ENCODE measurements around the gene NSUN2.

The NSUN2 gene

GRCh38 chr5:6633469-6634245 lies 813 bp upstream of the NSUN2 start:
- peak overlapping the region; percentile 86 for H3K4me3 ChIP-seq (ENCODE audit: low read depth, low read length)
- H3K4me1 ChIP-seq (ENCODE audit: control insufficient read depth, insufficient read depth, low read length): peaks cover 7% of the 10 kb centered on the region
- ChIA-PET CTCF (interaction anchor here (2.6 kb wide), 1 partner anchor 112 kb away, joined by 15 read pairs; no protein-coding TSS in a partner anchor), POLR2A (interaction anchor here (0.6 to 2.5 kb wide), 16 partner anchors 9 to 1235 kb away, joined by 3 to 13 read pairs (median 4); partner anchors contain the start of genes FASTKD3, ICE1, MED10 and MTRR)
- peak overlapping the region; percentile 87; the same call in 1 of the 2 replicates for H3K27ac ChIP-seq (ENCODE audit: extremely low read depth, low read depth, low read length)
- no peaks in the 10 kb centered on the region for H3K9me3 ChIP-seq (ENCODE audit: control insufficient read depth, insufficient read depth, low read depth, low read length)
- peaks cover 21 to 31% of the 10 kb centered on the region in 2 experiments for H3K36me3 ChIP-seq (ENCODE audit: control insufficient read depth in 2 of 2, insufficient read depth in 1 of 2, low read length in 2 of 2)
- TF ChIP-seq ZIC2 (tag by site-specific recombination; IDR thresholded peaks at IDR 0.05) (peak; percentile 48), HIC1 (tag by site-specific recombination; IDR thresholded peaks at IDR 0.05) (no peak), EGR2 (tag by site-specific recombination; IDR thresholded peaks at IDR 0.05; ENCODE audit: low read depth) (peak; percentile 90), ZNF426 (tag by site-specific recombination; IDR thresholded peaks at IDR 0.05) (no peak), GLI2 (tag by site-specific recombination; IDR thresholded peaks at IDR 0.05; ENCODE audit: borderline replicate concordance, low read depth) (no peak), ZNF138 (tag by site-specific recombination; IDR thresholded peaks at IDR 0.05; ENCODE audit: borderline replicate concordance) (no peak), ZBTB1 (tag by site-specific recombination; IDR thresholded peaks at IDR 0.05) (no peak), OSR2 (tag by site-specific recombination; IDR thresholded peaks at IDR 0.05) (peak; percentile 69), ZBTB6 (tag by site-specific recombination; IDR thresholded peaks at IDR 0.05) (no peak), ZNF169 (tag by site-specific recombination; IDR thresholded peaks at IDR 0.05) (no peak), ZFHX2 (tag by site-specific recombination; conservative IDR thresholded peaks at IDR 0.05) (peak; percentile 90), KLF1 (tag by site-specific recombination; IDR thresholded peaks at IDR 0.05) (peak; percentile 75; the same call in 1 of the 2 replicates), ZNF133 (tag by site-specific recombination; IDR thresholded peaks at IDR 0.05) (0 out of 2 replicates have a peak, but pooled peaks have one; percentile 18), ZNF324 (tag by site-specific recombination; IDR thresholded peaks at IDR 0.05) (no peak), SCRT1 (tag by site-specific recombination; IDR thresholded peaks at IDR 0.05; ENCODE audit: borderline replicate concordance) (no peak), ZFP3 (tag by site-specific recombination; IDR thresholded peaks at IDR 0.05; ENCODE audit: low read depth) (no peak), ZNF202 (tag by site-specific recombination; IDR thresholded peaks at IDR 0.05; ENCODE audit: borderline replicate concordance) (no peak), ZNF433 (tag by site-specific recombination; IDR thresholded peaks at IDR 0.05; ENCODE audit: low read depth) (no peak), ZNF747 (tag by site-specific recombination; IDR thresholded peaks at IDR 0.05) (no peak)
- TF ChIP-seq, protein P1, sequence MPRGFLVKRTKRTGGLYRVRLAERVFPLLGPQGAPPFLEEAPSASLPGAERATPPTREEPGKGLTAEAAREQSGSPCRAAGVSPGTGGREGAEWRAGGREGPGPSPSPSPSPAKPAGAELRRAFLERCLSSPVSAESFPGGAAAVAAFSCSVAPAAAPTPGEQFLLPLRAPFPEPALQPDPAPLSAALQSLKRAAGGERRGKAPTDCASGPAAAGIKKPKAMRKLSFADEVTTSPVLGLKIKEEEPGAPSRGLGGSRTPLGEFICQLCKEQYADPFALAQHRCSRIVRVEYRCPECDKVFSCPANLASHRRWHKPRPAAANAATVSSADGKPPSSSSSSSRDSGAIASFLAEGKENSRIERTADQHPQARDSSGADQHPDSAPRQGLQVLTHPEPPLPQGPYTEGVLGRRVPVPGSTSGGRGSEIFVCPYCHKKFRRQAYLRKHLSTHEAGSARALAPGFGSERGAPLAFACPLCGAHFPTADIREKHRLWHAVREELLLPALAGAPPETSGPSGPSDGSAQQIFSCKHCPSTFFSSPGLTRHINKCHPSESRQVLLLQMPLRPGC (tag by site-specific recombination; IDR thresholded peaks at IDR 0.05): no peak
- TF ChIP-seq, protein P2, sequence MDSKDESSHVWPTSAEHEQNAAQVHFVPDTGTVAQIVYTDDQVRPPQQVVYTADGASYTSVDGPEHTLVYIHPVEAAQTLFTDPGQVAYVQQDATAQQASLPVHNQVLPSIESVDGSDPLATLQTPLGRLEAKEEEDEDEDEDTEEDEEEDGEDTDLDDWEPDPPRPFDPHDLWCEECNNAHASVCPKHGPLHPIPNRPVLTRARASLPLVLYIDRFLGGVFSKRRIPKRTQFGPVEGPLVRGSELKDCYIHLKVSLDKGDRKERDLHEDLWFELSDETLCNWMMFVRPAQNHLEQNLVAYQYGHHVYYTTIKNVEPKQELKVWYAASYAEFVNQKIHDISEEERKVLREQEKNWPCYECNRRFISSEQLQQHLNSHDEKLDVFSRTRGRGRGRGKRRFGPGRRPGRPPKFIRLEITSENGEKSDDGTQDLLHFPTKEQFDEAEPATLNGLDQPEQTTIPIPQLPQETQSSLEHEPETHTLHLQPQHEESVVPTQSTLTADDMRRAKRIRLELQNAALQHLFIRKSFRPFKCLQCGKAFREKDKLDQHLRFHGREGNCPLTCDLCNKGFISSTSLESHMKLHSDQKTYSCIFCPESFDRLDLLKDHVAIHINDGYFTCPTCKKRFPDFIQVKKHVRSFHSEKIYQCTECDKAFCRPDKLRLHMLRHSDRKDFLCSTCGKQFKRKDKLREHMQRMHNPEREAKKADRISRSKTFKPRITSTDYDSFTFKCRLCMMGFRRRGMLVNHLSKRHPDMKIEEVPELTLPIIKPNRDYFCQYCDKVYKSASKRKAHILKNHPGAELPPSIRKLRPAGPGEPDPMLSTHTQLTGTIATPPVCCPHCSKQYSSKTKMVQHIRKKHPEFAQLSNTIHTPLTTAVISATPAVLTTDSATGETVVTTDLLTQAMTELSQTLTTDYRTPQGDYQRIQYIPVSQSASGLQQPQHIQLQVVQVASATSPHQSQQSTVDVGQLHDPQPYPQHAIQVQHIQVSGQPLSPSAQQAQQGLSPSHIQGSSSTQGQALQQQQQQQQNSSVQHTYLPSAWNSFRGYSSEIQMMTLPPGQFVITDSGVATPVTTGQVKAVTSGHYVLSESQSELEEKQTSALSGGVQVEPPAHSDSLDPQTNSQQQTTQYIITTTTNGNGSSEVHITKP (tag by site-specific recombination; IDR thresholded peaks at IDR 0.05): peak; percentile 44; the same call in 1 of the 2 replicates
- TF ChIP-seq, protein P3, sequence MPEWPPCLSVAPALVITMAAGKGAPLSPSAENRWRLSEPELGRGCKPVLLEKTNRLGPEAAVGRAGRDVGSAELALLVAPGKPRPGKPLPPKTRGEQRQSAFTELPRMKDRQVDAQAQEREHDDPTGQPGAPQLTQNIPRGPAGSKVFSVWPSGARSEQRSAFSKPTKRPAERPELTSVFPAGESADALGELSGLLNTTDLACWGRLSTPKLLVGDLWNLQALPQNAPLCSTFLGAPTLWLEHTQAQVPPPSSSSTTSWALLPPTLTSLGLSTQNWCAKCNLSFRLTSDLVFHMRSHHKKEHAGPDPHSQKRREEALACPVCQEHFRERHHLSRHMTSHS (tag by site-specific recombination; IDR thresholded peaks at IDR 0.05): no peak
- TF ChIP-seq, protein P4, sequence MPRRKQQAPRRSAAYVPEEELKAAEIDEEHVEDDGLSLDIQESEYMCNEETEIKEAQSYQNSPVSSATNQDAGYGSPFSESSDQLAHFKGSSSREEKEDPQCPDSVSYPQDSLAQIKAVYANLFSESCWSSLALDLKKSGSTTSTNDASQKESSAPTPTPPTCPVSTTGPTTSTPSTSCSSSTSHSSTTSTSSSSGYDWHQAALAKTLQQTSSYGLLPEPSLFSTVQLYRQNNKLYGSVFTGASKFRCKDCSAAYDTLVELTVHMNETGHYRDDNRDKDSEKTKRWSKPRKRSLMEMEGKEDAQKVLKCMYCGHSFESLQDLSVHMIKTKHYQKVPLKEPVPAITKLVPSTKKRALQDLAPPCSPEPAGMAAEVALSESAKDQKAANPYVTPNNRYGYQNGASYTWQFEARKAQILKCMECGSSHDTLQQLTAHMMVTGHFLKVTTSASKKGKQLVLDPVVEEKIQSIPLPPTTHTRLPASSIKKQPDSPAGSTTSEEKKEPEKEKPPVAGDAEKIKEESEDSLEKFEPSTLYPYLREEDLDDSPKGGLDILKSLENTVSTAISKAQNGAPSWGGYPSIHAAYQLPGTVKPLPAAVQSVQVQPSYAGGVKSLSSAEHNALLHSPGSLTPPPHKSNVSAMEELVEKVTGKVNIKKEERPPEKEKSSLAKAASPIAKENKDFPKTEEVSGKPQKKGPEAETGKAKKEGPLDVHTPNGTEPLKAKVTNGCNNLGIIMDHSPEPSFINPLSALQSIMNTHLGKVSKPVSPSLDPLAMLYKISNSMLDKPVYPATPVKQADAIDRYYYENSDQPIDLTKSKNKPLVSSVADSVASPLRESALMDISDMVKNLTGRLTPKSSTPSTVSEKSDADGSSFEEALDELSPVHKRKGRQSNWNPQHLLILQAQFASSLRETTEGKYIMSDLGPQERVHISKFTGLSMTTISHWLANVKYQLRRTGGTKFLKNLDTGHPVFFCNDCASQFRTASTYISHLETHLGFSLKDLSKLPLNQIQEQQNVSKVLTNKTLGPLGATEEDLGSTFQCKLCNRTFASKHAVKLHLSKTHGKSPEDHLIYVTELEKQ (tag by site-specific recombination; IDR thresholded peaks at IDR 0.05; ENCODE audit: borderline replicate concordance): no peak
